HEK293 (cell line): ENCODE measurements around the gene PARD3B.

Experiments used
- MEIS1 ChIP-seq: sonication (generic); formaldehyde crosslinking; IDR thresholded peaks from 2 replicates; pipeline ENCODE4 v1.8.1; 2022; ENCODE audit warnings: missing genetic modification reagents, mild to moderate bottlenecking, borderline replicate concordance
- YY1 ChIP-seq: fragments of 450-650 bp; formaldehyde crosslinking; IDR thresholded peaks from 2 replicates; pipeline ENCODE4 v1.5.1; 2018; ENCODE audit warnings: missing biosample characterization, missing genetic modification characterization
- ZBTB1 ChIP-seq: fragments of 450-650 bp; formaldehyde crosslinking; IDR thresholded peaks from 2 replicates; pipeline ENCODE4 v1.5.1; 2016; ENCODE audit warnings: missing biosample characterization, missing genetic modification characterization
- ZFHX2 ChIP-seq: fragments of 450-650 bp; formaldehyde crosslinking; conservative IDR thresholded peaks from 2 replicates; pipeline ENCODE4 v1.5.1; 2016; ENCODE audit warnings: missing biosample characterization, missing genetic modification characterization
- ZFP37 ChIP-seq: fragments of 450-650 bp; formaldehyde crosslinking; IDR thresholded peaks from 2 replicates; pipeline ENCODE4 v1.5.1; 2016; ENCODE audit warnings: missing biosample characterization, missing genetic modification characterization
- ZNF121 ChIP-seq: fragments of 450-650 bp; formaldehyde crosslinking; IDR thresholded peaks from 2 replicates; pipeline ENCODE4 v1.5.1; 2016; ENCODE audit warnings: missing biosample characterization, missing genetic modification characterization
- ZNF140 ChIP-seq: fragments of 450-650 bp; formaldehyde crosslinking; IDR thresholded peaks from 2 replicates; pipeline ENCODE4 v1.5.1; 2016; ENCODE audit warnings: missing biosample characterization, missing genetic modification characterization
- ZNF24 ChIP-seq: fragments of 450-650 bp; formaldehyde crosslinking; IDR thresholded peaks from 2 replicates; pipeline ENCODE4 v1.5.1; 2016; ENCODE audit warnings: missing biosample characterization, missing genetic modification characterization
- ZNF274 ChIP-seq, 2 experiments: fragments of 200-500 bp in 1 of 2; fragments of 450-650 bp in 1 of 2; sonication (Bioruptor generic) in 1 of 2; formaldehyde crosslinking in 1 of 2; IDR thresholded peaks; 2 replicates each; pipeline versions ENCODE4 v1.5.1 to v1.6.1; 2014 to 2016; ENCODE audit warnings: borderline replicate concordance in 1 of 2, inconsistent platforms in 1 of 2, low read length in 1 of 2, missing biosample characterization in 1 of 2, missing genetic modification characterization in 1 of 2
- ZNF510 ChIP-seq: fragments of 450-650 bp; formaldehyde crosslinking; IDR thresholded peaks from 2 replicates; pipeline ENCODE4 v1.5.1; 2018; ENCODE audit warnings: mild to moderate bottlenecking, missing genetic modification characterization, missing biosample characterization; ENCODE audit not compliant: insufficient replicate concordance
- ZNF677 ChIP-seq: fragments of 450-650 bp; IDR thresholded peaks from 2 replicates; pipeline ENCODE4 v1.5.0; 2018; ENCODE audit warnings: missing biosample characterization, mild to moderate bottlenecking, missing genetic modification characterization, moderate library complexity
- ZNF792 ChIP-seq: fragments of 450-650 bp; formaldehyde crosslinking; IDR thresholded peaks from 2 replicates; pipeline ENCODE4 v1.5.1; 2016; ENCODE audit warnings: missing biosample characterization, missing genetic modification characterization
- TF ChIP-seq, protein P1 (sequence below): fragments of 450-650 bp; formaldehyde crosslinking; IDR thresholded peaks from 2 replicates; pipeline ENCODE4 v1.5.1; 2016; ENCODE audit warnings: missing biosample characterization, missing genetic modification characterization

GRCh38 chr2:205461678-205462665 lies 916.7 kb downstream of the PARD3B start:
- TF ChIP-seq ZNF792 (tag by site-specific recombination) (no peak), ZNF510 (tag by site-specific recombination) (no peak), MEIS1 (no peak), ZFHX2 (tag by site-specific recombination) (no peak), ZNF24 (tag by site-specific recombination) (no peak), ZBTB1 (no peak), ZNF140 (tag by site-specific recombination) (no peak), ZFP37 (no peak), YY1 (tag by site-specific recombination) (no peak), ZNF274 (IDR thresholded peaks at IDR 0.05; ENCODE audit: low read length) (no peak), ZNF274 (tag by site-specific recombination; IDR thresholded peaks at IDR 0.05; ENCODE audit: borderline replicate concordance) (no peak), ZNF677 (tag by site-specific recombination) (no peak), ZNF121 (tag by site-specific recombination) (no peak)
- TF ChIP-seq, protein P1, sequence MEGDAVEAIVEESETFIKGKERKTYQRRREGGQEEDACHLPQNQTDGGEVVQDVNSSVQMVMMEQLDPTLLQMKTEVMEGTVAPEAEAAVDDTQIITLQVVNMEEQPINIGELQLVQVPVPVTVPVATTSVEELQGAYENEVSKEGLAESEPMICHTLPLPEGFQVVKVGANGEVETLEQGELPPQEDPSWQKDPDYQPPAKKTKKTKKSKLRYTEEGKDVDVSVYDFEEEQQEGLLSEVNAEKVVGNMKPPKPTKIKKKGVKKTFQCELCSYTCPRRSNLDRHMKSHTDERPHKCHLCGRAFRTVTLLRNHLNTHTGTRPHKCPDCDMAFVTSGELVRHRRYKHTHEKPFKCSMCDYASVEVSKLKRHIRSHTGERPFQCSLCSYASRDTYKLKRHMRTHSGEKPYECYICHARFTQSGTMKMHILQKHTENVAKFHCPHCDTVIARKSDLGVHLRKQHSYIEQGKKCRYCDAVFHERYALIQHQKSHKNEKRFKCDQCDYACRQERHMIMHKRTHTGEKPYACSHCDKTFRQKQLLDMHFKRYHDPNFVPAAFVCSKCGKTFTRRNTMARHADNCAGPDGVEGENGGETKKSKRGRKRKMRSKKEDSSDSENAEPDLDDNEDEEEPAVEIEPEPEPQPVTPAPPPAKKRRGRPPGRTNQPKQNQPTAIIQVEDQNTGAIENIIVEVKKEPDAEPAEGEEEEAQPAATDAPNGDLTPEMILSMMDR: no peak
